ENCODE results near the gene ATXN7L1. TPM values are rescaled to one million over a fixed set of nuclear protein-coding genes. Genes with fewer than 3 reads are reported as not detected.

ATXN7L1 gene
- total and polyA plus RNA-seq, 2 of the 4 experiments (the other 2 are of a cell fraction), result 3.5 to 4.3 TPM

DNA sequence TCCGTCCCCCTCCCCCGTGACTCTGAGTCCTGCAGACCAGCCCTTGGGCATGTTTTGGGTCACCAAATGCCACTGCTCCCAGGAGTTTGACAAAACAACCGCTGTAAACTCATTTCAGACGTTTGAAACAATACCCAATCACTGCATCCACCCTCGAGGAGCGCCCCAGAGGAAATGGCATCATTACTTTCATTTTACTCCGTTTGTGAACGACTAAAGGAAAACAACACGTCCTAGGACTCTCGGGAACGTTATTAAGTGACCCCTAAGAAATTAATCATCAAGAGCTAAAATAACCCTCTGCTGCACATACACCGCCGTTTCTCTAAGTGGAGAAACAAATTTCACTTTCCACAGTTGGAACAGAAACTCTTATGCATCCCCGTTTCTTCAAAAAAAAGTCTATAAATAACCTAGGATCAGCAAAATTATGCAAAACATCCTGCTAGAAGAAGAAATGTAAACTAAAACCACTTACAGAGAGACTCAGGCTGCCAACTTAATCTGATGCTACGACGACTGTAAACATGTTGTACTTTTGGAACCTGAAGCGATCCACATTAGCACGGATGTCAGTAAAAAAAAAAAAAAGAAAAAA, 185.2 kb downstream of the ATXN7L1 start:
- H3K36me3 ChIP-seq (ENCODE audit: control insufficient read depth, insufficient read depth, low read length), result peaks cover 3% of the 10 kb centered on the region; the same call in 1 of the 2 replicates
- peak overlapping the region; percentile 13; the same call in 1 of the 2 replicates for H3K56ac ChIP-seq (ENCODE audit: extremely low read depth, insufficient read depth, low read length)
- H2BK15ac ChIP-seq (ENCODE audit: low read depth, low read length), result no peak overlapping the region; the same call in 2 of the 3 replicates
- peak overlapping the region; percentile 74 for H3K4ac ChIP-seq (ENCODE audit: low read depth, low read length)
- H2AFZ ChIP-seq (replicated peaks; ENCODE audit: low read length, poor library complexity), result peak overlapping the region; percentile 79
- H3K27me3 ChIP-seq (ENCODE audit: control insufficient read depth, insufficient read depth, low read length), result no peaks in the 10 kb centered on the region
- intact Hi-C loops (cut with micrococcal nuclease) (no loop called here), dilution Hi-C loops (cut with HindIII; ENCODE audit: low sequenced_read_pairs, unreplicated experiment) (no loop called here), in situ Hi-C loops (cut with MboI; ENCODE audit: low sequenced_read_pairs) (no loop called here)
- H3K79me1 ChIP-seq (ENCODE audit: low read depth in 1 of 2, low read length in 2 of 2), result peaks cover 3 to 9% of the 10 kb centered on the region in 2 experiments; a peak in 2 of 4 replicates
- POLR2A ChIA-PET (ENCODE audit: unreplicated experiment), result no interaction called here
- CTCF ChIA-PET, result no interaction called here
- H2AK9ac ChIP-seq (replicated peaks; ENCODE audit: low read depth, low read length, poor library complexity), result no peak overlapping the region
- H3K27ac ChIP-seq (ENCODE audit: insufficient read depth, low read length), result peak overlapping the region; percentile 91; the same call in 1 of the 2 replicates
- peaks cover 14% of the 10 kb centered on the region for H3K9me1 ChIP-seq (ENCODE audit: insufficient read depth, low read length)
- ATAC-seq (ENCODE audit: low read depth) (peak; percentile 70), DNase-seq (peak; percentile 65)
- H4K5ac ChIP-seq (ENCODE audit: low read depth, low read length), result peak overlapping the region; percentile 93
- peak overlapping the region; percentile 95 for H3K18ac ChIP-seq (ENCODE audit: low read depth, low read length)
- H2BK120ac ChIP-seq (ENCODE audit: low read depth, low read length), result peak overlapping the region; percentile 84
- peak overlapping the region; percentile 72 for H3K14ac ChIP-seq (replicated peaks; ENCODE audit: low read depth, low read length)
- peak overlapping the region; percentile 66 for H3K4me2 ChIP-seq (ENCODE audit: low read depth, low read length)
- peak overlapping the region; percentile 50 for H2BK5ac ChIP-seq (ENCODE audit: low read depth, low read length, poor library complexity, severe bottlenecking)
- BruUV-seq (replicated peaks), result no TSS peak
- H4K91ac ChIP-seq (ENCODE audit: insufficient read depth, low read depth, low read length), result peak overlapping the region; percentile 47; the same call in 1 of the 2 replicates
- peak overlapping the region; percentile 37 for H3K23ac ChIP-seq (ENCODE audit: low read depth, low read length)
- peak overlapping the region; percentile 8 for H3K4me3 ChIP-seq (ENCODE audit: insufficient read depth, low read depth, low read length)
- peak overlapping the region; percentile 8; the same call in 1 of the 2 replicates for H2AK5ac ChIP-seq (ENCODE audit: low read depth, low read length)
- peaks cover 7% of the 10 kb centered on the region for H4K20me1 ChIP-seq (ENCODE audit: insufficient read depth, low read length)
- H2BK20ac ChIP-seq (ENCODE audit: low read depth, low read length), result peak overlapping the region; percentile 60; the same call in 1 of the 2 replicates
- 21% methylated on average over 3 of the region's 18 CpGs; no CpG with 5 or more reads in 1 of the 2 experiments for WGBS, 2 experiments (ENCODE audit: extremely low coverage in 2 of 2, insufficient read length in 1 of 2)
- peak overlapping the region in 1 of 2 experiments; percentile 37; a peak in 1 of 4 replicates for H4K8ac ChIP-seq (ENCODE audit: low read depth in 2 of 2, low read length in 2 of 2)
- H3K9ac ChIP-seq (ENCODE audit: low read depth, low read length), result peak overlapping the region; percentile 47
- peaks cover 4% of the 10 kb centered on the region; the same call in 1 of the 2 replicates for H3K4me1 ChIP-seq (ENCODE audit: control insufficient read depth, insufficient read depth, low read length)
- no peaks in the 10 kb centered on the region; the same call in 1 of the 2 replicates for H3K9me3 ChIP-seq (ENCODE audit: control insufficient read depth, insufficient read depth, low read length)
- TF ChIP-seq CEBPB (IDR thresholded peaks at IDR 0.05; ENCODE audit: low read depth, low read length), result no peak
- TF ChIP-seq MAFK (IDR thresholded peaks at IDR 0.05; ENCODE audit: low read depth, low read length), result peak; percentile 47; the same call in 1 of the 2 replicates

Data from IMR-90 (cell line).